Measurements from ENCODE around the gene SNX25. TPM values are rescaled to one million over a fixed set of nuclear protein-coding genes. Genes with fewer than 3 reads are reported as not detected.
"Not testable (repeated sequence)": the region's sequence is repeated elsewhere in the genome, so short reads cannot be mapped to it uniquely, and the experiment has no call there.

SNX25 gene
- total RNA-seq, 6 experiments from 2014 or later = 8.0 to 13.0 (median 10.5) TPM

DNA sequence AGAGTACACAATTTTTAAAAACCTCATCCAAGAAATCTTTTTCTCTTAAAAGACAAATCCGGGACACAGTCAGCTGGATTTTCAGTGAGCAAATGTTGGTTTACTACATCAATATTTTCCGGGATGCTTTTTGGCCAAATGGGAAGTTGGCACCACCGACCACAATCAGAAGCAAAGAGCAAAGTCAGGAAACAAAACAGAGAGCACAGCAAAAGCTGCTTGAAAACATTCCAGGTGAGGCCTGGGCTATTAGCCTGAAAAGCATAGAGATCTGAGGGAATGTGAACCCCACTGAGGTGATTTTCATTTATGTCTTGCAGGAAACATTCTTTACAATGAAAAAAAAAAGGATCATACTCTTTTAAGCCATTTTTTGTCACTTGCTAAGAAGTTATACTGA is 152.5 kb downstream of the SNX25 start:
- no peak overlapping the region for H3K4me3 ChIP-seq
- no peak for TF ChIP-seq CTCF (IDR thresholded peaks at IDR 0.05)
- TF ChIP-seq POLR2A (IDR thresholded peaks at IDR 0.05) = no peak
- WGBS (ENCODE audit: insufficient coverage, low coverage, low lambda C conversion rate, missing lambda C conversion rate) = 29% methylated on average over 3 of the region's 3 CpGs
- H3K27me3 ChIP-seq = no peaks in the 10 kb centered on the region
- DNase-seq = peak in 1 of 3 donors; percentile 69
- peaks cover 0 to 26% (median 3%) of the 10 kb centered on the region in 4 donors for H3K4me1 ChIP-seq
- no peaks in the 10 kb centered on the region for H3K9me3 ChIP-seq
- peak overlapping the region in 2 of 3 donors; percentile 33 to 38 for H3K27ac ChIP-seq
- intact Hi-C loops (cut with DNase I) = no loop called here
- peak; percentile 78 to 83 (median 80) for ATAC-seq
- H3K36me3 ChIP-seq = no peaks in the 10 kb centered on the region

GRCh38 chr4:185362570-185362969 is 153.2 kb downstream of the SNX25 start:
- H3K9me3 ChIP-seq; H3K27me3 ChIP-seq; ATAC-seq; H3K4me3 ChIP-seq; intact Hi-C loops (cut with DNase I); DNase-seq; H3K36me3 ChIP-seq: not testable (repeated sequence)
- WGBS (ENCODE audit: insufficient coverage, low coverage, low lambda C conversion rate, missing lambda C conversion rate) = 77% methylated on average over 3 of the region's 6 CpGs
- Histone ChIP-seq H3K27ac (peak overlapping the region in 1 of 3 donors; percentile 38), H3K4me1 (peaks cover 0 to 26% (median 3%) of the 10 kb centered on the region in 4 donors)

- Histone ChIP-seq H3K27me3 (no peaks in the 10 kb centered on the region), H3K36me3 (no peaks in the 10 kb centered on the region), H3K4me1 (peaks cover 0 to 26% (median 3%) of the 10 kb centered on the region in 4 donors), H3K9me3 (no peaks in the 10 kb centered on the region), H3K27ac (peak overlapping the region in 1 of 3 donors; percentile 24), H3K4me3 (no peak overlapping the region)
- 28% methylated on average over 3 of the region's 3 CpGs for WGBS (ENCODE audit: insufficient coverage, low coverage, low lambda C conversion rate, missing lambda C conversion rate)
- TF ChIP-seq POLR2A (IDR thresholded peaks at IDR 0.05) = no peak
- TF ChIP-seq CTCF (IDR thresholded peaks at IDR 0.05) = no peak
- peak; percentile 60 to 83 (median 80) for ATAC-seq
- DNase-seq = no peak
- intact Hi-C loops (cut with DNase I) = no loop called here
These were observed 153.9 kb downstream of the SNX25 start for GRCh38 chr4:185363251-185363650.

- intact Hi-C loops (cut with DNase I) = no loop called here
- H3K27me3 ChIP-seq = no peaks in the 10 kb centered on the region
- no peak for ATAC-seq
These were observed 155.5 kb downstream of the SNX25 start for GRCh38 chr4:185364886-185365285.

GRCh38 chr4:185369731-185370130 is 160.3 kb downstream of the SNX25 start:
- peak in 1 of 4 donors; percentile 48 for ATAC-seq
- intact Hi-C loops (cut with DNase I) = no loop called here
- WGBS (ENCODE audit: insufficient coverage, low coverage, low lambda C conversion rate, missing lambda C conversion rate) = 40% methylated on average over 3 of the region's 3 CpGs

More at GRCh38 chr4:185364886-185365285, 155.5 kb downstream of the SNX25 start:
- no peak for DNase-seq
- Histone ChIP-seq H3K4me1 (peaks cover 0 to 26% (median 3%) of the 10 kb centered on the region in 4 donors), H3K36me3 (no peaks in the 10 kb centered on the region), H3K4me3 (no peak overlapping the region), H3K27ac (no peak overlapping the region), H3K9me3 (no peaks in the 10 kb centered on the region)
- 97% methylated on average over 5 of the region's 5 CpGs for WGBS (ENCODE audit: insufficient coverage, low coverage, low lambda C conversion rate, missing lambda C conversion rate)
- TF ChIP-seq POLR2A (IDR thresholded peaks at IDR 0.05) (no peak), CTCF (IDR thresholded peaks at IDR 0.05) (no peak)

More at GRCh38 chr4:185369731-185370130, 160.3 kb downstream of the SNX25 start:
- no peak overlapping the region for H3K4me3 ChIP-seq
- TF ChIP-seq CTCF (IDR thresholded peaks at IDR 0.05) (no peak), POLR2A (IDR thresholded peaks at IDR 0.05) (no peak)
- H3K4me1 ChIP-seq = no peaks in the 10 kb centered on the region
- DNase-seq = no peak
- no peak overlapping the region for H3K27ac ChIP-seq
- H3K9me3 ChIP-seq = no peaks in the 10 kb centered on the region
- H3K27me3 ChIP-seq = no peaks in the 10 kb centered on the region
- no peaks in the 10 kb centered on the region for H3K36me3 ChIP-seq
